ENCODE results near the gene ALG9.

DNA sequence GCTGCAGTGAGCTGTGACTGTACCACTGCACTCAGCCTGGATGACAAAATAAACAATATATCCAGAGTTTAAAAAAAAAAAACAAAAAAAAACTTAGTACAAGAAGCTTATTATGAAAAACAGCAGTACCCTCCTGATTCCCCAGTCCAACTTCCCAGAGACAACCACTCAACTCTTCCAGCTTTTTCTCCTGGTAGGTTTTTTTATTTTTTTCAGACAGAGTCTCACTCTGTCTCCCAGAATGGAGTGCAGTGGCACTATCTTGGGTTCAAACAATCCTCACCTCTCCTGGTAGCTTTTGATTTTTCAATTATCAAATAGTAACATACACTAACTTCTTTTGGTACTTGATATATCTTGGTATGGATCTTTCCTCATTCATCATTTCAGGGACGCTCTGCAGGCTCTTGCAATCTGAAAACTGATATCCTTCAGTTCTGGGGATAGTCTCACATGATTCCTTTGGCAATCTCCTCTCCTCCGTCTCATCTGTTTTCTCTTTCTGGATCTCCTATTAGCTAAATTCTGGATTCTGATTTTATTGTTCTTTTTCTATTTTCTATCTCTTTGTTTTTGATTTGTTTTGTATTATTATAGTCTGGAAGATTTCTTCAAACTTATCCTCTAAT, 44.9 kb downstream of the ALG9 start:
- TF ChIP-seq, protein P1, sequence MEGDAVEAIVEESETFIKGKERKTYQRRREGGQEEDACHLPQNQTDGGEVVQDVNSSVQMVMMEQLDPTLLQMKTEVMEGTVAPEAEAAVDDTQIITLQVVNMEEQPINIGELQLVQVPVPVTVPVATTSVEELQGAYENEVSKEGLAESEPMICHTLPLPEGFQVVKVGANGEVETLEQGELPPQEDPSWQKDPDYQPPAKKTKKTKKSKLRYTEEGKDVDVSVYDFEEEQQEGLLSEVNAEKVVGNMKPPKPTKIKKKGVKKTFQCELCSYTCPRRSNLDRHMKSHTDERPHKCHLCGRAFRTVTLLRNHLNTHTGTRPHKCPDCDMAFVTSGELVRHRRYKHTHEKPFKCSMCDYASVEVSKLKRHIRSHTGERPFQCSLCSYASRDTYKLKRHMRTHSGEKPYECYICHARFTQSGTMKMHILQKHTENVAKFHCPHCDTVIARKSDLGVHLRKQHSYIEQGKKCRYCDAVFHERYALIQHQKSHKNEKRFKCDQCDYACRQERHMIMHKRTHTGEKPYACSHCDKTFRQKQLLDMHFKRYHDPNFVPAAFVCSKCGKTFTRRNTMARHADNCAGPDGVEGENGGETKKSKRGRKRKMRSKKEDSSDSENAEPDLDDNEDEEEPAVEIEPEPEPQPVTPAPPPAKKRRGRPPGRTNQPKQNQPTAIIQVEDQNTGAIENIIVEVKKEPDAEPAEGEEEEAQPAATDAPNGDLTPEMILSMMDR (conservative IDR thresholded peaks at IDR 0.05 in 1 of 2, IDR thresholded peaks at IDR 0.05 in 1 of 2; ENCODE audit: low read depth in 1 of 2, low read length in 2 of 2) = no peak
- TF ChIP-seq EZH2 (IDR thresholded peaks at IDR 0.05; ENCODE audit: low read length, missing control alignments) = no peak
